Measurements from ENCODE around the gene EREG. TPM values are rescaled to one million over a fixed set of nuclear protein-coding genes. Genes with fewer than 3 reads are reported as not detected.

The EREG gene
- total and polyA plus RNA-seq, 2 experiments from 2014 or later: not detected

- DNase-seq (ENCODE audit: low read depth in 1 of 2, low spot score in 1 of 2): no peak
- TF ChIP-seq CTCF (IDR thresholded peaks at IDR 0.05; ENCODE audit: low read depth, low read length): no peak
Measured at GRCh38 chr4:74325886-74326285, 39.1 kb upstream of the EREG start.

GRCh38 chr4:74327762-74328161 lies 37.2 kb upstream of the EREG start:
- H3K4me3 ChIP-seq: no peak overlapping the region
- TF ChIP-seq CTCF (IDR thresholded peaks at IDR 0.05; ENCODE audit: low read depth, low read length): no peak
- no peak for DNase-seq (ENCODE audit: low read depth in 1 of 2, low spot score in 1 of 2)

More at GRCh38 chr4:74325886-74326285, 39.1 kb upstream of the EREG start:
- H3K27me3 ChIP-seq: peaks cover 16% of the 10 kb centered on the region
- no peaks in the 10 kb centered on the region for H3K9me3 ChIP-seq (ENCODE audit: low read depth)
- H3K4me1 ChIP-seq (ENCODE audit: low read depth): no peaks in the 10 kb centered on the region
- no peak overlapping the region for H3K4me3 ChIP-seq
- no peak overlapping the region for H3K27ac ChIP-seq
- H3K36me3 ChIP-seq: no peaks in the 10 kb centered on the region

GRCh38 chr4:74328501-74328900 lies 36.4 kb upstream of the EREG start:
- Histone ChIP-seq H3K4me1 (ENCODE audit: low read depth) (no peaks in the 10 kb centered on the region), H3K4me3 (no peak overlapping the region), H3K27me3 (peaks cover 7% of the 10 kb centered on the region), H3K9me3 (ENCODE audit: low read depth) (no peaks in the 10 kb centered on the region), H3K36me3 (no peaks in the 10 kb centered on the region), H3K27ac (no peak overlapping the region)
- no peak for DNase-seq (ENCODE audit: low read depth in 1 of 2, low spot score in 1 of 2)
- TF ChIP-seq CTCF (IDR thresholded peaks at IDR 0.05; ENCODE audit: low read depth, low read length): no peak

More at GRCh38 chr4:74327762-74328161, 37.2 kb upstream of the EREG start:
- H3K27me3 ChIP-seq: peaks cover 10% of the 10 kb centered on the region
- H3K27ac ChIP-seq: no peak overlapping the region
- no peaks in the 10 kb centered on the region for H3K36me3 ChIP-seq
- H3K9me3 ChIP-seq (ENCODE audit: low read depth): no peaks in the 10 kb centered on the region
- no peaks in the 10 kb centered on the region for H3K4me1 ChIP-seq (ENCODE audit: low read depth)

- Histone ChIP-seq H3K27ac (no peak overlapping the region), H3K27me3 (no peaks in the 10 kb centered on the region), H3K9me3 (ENCODE audit: low read depth) (no peaks in the 10 kb centered on the region), H3K4me3 (no peak overlapping the region), H3K4me1 (ENCODE audit: low read depth) (no peaks in the 10 kb centered on the region), H3K36me3 (no peaks in the 10 kb centered on the region)
- no peak for TF ChIP-seq CTCF (IDR thresholded peaks at IDR 0.05; ENCODE audit: low read depth, low read length)
- DNase-seq (ENCODE audit: low read depth in 1 of 2, low spot score in 1 of 2): no peak
Measured at GRCh38 chr4:74329307-74329706, 35.6 kb upstream of the EREG start.

GRCh38 chr4:74330295-74330750 lies 34.6 kb upstream of the EREG start:
- no peaks in the 10 kb centered on the region for H3K36me3 ChIP-seq

More at GRCh38 chr4:74330295-74330750, 34.6 kb upstream of the EREG start:
- TF ChIP-seq CTCF (IDR thresholded peaks at IDR 0.05; ENCODE audit: low read depth, low read length): no peak
- no peaks in the 10 kb centered on the region for H3K4me1 ChIP-seq (ENCODE audit: low read depth)
- DNase-seq (ENCODE audit: low read depth in 1 of 2, low spot score in 1 of 2): peak in 1 of 2 donors; percentile 60
- no peak overlapping the region for H3K27ac ChIP-seq
- H3K4me3 ChIP-seq: no peak overlapping the region
- H3K9me3 ChIP-seq (ENCODE audit: low read depth): no peaks in the 10 kb centered on the region
- H3K27me3 ChIP-seq: no peaks in the 10 kb centered on the region
